GM18909 (cell line): Measurements from ENCODE around the gene GAN.
"Not testable (repeated sequence)": the region's sequence is repeated elsewhere in the genome, so short reads cannot be mapped to it uniquely, and the experiment has no call there.

Source experiments
- ATAC-seq: cut with Tn5 transposase; IDR thresholded peaks from one replicate; pipeline ENCODE4 v1.9.1; 2021; ENCODE audit warnings: mild to moderate bottlenecking; ENCODE audit not compliant: unreplicated experiment, poor library complexity

GAN gene

DNA sequence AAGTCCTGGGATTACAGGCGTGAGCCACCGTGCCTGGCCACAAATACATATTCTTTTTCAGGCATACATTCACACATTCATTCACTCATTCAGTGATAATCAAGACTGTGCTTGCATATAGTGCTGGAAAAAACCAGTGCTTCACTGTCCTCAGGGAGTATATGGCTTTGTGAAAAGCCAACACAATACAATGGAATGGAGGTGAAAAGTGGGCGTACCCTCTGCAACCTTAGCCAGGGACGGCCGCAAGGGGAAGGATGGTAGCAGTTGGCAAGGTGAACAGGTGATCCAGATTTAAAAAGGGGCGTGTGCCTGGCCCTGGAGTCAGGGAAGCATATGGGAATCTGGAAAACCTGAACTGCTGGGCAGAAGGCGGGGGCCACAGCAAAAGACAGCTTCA is 18.1 kb upstream of the GAN start:
- no peak for ATAC-seq

DNA sequence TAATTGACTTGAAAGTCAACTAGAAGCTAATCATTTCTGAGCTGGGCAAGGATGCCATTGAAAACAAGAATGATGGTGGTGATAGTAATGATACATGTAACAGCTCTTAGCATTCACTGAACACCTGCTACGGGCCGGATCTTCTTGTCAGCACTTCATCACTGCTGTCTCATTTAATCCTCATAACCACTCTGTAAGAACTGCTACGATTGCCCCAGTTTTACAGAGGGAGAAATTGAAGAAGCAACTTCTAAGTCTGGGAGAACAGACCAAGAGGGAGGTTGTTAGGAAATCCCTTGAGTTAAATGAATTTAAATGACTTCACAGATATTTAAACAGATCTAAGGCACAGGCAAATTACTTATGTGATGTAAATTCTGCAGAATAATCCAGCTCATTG is 7.0 kb upstream of the GAN start:
- no peak for ATAC-seq

DNA sequence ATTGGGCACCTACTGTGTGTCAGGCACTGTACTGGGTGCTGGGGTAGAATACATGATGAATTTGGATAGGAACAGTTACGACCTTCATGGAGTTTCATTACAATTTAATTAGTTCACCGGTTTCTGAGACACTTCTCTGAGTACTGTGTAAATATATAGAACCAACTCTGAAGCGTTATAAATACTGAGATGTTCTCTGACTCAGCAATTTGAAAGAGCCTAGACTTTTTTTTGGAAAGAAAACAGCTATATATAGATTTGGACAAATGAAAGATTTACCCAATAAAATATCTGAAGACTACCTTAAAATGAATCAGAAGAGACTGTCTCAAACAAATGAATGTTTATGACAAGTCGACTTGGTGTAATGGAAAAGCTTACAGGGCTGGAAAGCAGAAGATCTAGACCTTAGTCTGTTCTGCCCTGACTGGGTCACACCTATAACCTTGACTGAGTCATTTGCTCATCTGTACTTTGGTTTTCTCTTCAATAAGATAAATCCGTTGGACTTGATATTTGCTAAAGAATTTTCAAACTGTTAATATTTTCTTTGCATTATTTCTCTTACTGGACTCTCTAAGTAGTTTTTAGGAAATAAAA is 4.6 kb upstream of the GAN start:
- no peak for ATAC-seq

DNA sequence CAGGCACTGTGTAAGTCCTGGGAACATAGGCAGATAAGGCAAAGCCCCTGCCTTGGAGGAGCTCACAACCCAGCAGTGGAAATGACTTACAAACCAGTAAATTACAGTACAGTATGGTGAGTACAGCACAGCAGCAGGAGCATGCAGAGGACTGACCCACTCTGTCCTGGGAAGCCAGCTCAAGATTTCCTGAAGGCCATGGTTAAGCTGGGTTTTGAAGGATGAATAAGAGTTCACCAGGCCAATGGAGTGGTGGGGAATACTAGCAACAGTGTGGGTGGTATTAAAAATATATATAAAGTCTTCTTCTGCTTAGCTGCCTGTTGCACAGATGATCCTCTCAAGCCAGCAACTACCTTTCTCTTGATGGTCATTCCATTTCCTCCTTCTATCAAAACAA is 3.0 kb upstream of the GAN start:
- ATAC-seq, result no peak

DNA sequence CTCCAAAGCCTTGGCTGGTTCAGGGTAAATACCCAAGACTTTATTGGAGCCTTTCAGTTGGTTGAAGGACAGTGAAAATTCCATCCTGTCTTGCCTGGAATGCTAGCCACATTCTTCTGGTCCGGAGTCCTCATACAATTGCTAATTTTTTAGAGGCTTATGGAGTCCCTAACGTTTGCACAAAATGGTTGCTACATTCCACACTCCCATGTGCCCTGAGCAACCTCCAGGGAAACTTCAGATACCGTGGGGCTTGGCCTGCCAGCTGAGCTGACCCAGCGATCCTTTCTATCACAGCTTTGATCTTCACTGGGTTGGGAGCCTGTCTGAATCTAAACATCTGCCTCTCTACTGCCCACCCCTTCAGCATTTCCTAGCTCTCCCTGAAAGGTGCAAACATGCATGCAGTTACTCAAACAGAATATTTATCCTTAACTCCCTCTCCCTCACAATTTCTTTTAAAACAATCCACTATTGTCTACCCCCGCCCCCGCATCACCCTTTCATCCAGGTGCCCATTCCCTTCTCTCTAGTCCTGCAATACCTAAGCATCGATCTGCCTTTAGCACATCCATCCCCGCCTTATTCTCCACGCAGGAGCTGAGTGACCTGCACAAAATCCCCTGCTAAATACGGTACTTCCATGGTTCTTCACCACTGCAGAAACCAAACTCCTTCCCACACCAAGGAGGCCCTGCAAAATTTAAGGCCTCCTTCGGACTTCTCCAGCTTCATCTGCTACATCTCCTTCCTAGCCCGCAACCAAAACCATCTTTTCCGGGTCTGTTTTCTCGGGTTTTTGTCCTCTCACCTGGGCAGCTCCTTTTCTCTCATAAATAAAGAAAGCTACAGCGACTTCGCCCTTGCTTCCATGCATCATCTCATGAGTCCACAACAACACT is 810 bp upstream of the GAN start:
- no peak for ATAC-seq

DNA sequence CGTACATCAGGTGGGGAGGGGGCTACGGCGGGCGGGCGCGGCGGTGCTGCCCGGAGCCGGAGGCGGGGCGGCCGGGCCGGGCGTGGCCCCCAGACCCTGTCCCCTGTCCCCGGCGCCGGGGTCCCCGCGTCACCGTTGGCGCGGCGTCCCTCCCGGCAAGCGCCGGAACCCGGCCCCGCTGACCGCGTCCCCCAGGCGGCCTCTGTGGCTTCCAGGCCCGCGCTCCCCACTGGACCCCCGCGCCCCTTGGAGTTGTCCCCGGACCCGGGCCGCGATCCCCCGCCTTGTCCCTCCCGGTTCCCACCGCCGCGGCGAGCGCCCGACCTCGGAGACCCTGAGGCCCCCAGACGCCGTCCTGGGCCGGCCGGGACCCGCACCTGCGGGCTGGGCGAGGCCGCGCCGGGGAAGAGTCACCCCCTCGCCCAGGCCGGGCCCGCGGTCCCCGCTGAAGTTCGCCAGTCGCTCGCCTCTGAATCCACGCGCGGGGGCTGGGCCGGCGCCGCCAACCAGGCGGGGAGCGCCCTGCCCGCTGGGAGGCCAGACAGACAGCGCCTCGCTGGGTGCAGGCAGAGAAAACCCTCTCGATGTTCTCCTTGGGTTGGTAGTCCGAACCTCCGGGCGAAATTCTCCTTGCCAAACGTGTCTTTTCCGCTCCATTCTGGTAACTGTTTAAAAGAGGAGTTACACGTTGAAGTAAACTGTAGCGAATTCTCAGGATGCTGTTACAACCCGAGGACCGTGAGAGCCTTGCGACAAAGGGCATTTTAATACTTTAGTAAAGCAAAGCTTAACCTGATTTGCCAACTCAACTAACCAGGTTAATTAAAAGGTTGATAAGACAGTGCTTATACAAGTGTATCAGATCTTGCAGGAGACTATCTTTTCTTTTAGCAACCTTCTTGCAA is 761 bp downstream of the GAN start:
- ATAC-seq, result peak; percentile 35

DNA sequence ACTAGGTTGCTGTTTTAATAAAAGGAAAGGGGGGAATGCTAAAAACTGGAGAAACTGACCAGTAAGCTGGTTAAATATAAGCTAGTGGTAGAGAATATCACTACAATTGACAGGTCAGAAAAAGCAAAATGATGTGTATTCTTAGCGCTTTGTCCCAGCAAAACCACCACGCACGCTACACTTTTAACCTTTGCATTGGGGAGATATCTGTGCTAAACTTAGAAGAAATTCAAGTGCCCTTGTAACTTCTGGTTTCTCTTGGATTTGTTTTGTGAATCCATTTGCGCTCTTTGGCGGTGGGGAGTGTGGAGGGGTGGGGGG is 1.4 kb downstream of the GAN start:
- no peak for ATAC-seq

DNA sequence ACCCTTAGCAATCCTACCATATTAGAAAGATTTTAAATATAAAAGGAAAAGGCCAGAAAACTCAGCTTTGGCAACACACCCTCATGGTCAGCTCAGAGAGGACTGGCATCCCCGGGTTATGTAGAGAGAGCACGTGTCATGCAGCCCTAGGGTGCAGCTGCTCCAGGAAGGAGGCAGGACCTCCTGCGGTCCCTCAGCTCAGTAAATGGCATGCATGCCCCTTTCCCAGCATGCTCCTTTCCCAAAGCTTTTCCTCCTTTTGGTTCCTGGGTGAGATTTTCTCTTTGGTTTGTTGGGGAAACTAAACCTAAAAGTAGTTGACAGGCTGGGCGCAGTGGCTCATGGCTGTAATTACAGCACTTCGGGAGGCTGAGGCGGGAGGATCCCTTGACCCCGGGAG is 3.9 kb downstream of the GAN start:
- ATAC-seq, result no peak

DNA sequence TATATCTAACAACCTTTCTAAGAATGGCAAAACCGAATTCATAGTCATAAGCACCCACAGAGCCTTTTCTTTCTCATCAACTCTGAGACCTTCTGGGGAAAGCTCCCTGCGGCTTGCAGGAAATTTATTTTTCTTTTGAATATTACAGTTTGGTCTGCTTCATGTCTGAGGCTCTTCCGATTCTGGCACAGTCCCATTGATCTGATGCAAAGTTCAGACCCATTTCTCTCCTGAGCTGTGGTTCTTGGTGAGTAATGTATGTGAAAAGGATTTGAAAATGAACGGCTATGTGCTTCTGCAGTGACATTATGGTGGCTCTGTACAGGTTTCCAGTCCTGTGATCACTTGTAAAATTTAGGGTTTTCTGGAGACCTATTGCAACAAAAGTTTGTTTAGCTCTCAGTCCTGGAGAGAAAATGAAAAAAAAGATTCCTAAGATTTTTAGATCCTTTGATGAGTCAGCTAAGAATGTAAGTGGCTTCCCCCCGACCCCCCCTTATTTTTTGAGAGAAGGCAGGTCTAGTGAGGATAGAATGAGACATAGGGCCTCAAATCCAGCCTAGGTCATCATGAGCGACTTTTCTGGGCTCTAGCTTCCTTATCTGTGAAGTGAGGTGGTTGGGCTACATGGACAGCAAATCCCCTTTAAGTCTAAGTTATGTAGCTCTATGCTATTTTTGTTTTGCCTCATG is 4.6 kb downstream of the GAN start:
- no peak for ATAC-seq

DNA sequence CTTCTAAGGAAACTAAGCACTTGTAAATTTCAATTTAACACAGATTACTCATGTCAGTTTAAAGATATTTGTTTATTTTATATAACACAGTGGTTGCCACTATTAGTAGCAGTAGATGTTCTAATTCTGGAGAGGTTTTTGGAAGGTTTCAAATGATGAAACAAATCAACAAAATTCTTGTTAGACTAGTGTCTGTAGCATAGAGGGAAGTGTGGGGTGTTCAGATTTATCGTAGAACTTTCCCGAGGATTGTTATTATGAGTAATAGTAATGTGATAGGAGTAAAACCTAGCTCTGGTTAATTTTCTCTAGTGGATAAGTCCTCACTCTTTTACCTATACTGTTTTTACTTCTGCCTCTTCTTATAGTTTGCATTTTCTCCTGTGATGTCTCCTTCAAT is 6.3 kb downstream of the GAN start:
- no peak for ATAC-seq

DNA sequence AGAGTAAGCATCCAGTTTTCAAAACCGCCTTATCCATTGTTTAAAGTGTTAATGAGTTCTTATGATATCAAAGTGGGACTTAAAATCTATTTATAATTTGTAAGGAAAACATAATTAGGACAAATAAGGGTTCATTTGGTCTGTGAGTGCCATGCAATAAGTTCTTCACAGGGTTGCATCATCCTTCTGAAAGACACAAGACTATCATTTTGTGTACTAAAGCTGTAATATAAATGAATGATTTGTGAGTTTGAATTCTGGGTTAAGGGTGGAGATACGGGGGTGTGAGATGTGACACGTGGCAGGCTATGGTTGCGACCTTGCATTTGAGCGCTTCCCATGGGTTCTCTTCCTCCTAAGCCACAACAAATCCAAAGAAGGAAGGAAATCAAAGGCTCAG is 6.8 kb downstream of the GAN start:
- ATAC-seq, result no peak

DNA sequence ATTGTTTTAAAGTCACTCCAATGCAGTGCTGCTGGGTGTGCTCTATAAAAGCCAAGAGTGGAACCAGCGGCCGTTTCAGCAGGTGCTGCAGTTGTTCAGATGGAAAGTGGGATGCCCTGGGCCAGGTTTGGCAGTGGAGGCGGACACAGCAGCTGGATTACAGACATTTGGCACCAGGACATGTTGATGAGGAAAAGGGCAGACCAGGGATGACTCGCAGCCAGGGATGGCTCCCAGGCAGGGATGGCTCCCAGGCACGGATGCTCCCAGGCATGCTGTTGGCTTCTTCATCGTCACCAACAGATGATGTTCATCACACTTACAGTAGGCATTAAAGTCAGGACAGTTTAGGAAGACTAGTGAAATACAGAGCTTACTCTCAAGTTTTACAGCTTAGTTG is 10.0 kb downstream of the GAN start:
- ATAC-seq, result no peak

DNA sequence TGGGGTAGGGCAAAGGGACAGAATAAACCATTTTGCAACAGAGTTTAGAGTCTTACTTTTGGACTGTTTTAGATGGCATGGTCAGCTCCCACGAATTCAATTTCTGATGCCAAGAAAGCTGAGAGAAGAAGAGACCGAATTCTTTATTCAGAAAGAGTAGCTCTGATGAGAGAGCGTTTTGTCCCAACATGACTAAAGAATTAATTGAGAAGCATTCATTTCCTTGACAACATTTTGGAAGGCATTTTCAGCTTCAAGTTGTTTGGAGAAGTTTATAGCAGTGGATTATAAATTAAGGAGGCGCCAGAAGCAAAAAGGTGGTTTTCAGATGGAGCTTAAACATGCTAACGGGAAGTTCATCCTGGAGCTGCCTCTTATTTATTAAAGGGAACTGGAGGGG is 12.2 kb downstream of the GAN start:
- no peak for ATAC-seq

DNA sequence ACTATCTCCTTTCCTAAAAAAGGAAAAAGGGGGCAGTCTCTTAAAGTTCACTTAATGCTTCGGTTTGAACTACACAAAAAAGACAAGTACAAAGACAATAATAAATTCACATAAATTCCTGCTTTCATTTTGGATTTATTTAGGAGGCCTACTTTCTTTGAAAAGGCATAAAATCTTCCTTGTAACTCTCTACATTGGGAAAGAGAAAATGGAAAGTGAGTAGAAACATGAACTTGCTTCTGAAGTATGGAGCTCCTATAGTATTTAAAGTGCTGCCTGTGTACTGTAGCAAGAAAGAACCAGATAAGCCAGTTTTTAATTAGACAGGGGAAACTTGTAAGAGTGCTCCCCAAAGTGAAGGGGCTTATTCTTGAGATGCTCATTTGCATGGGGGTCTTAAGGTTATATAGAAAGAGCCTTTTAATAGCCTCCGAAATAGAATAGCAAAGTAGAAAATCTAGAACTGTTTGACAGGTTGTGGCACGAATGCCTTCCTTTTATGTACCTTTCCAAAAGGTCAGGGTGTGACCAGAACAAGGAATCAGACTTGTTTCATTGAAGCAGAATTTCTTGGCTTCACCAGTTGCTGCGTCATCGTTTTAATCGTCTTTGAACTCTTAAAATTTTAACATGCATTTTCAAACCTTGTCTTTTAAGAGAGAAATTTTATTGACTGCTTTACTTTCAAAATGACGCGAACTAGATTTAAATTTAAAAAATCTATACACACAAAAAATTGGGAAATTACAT is 12.9 kb downstream of the GAN start:
- no peak for ATAC-seq

DNA sequence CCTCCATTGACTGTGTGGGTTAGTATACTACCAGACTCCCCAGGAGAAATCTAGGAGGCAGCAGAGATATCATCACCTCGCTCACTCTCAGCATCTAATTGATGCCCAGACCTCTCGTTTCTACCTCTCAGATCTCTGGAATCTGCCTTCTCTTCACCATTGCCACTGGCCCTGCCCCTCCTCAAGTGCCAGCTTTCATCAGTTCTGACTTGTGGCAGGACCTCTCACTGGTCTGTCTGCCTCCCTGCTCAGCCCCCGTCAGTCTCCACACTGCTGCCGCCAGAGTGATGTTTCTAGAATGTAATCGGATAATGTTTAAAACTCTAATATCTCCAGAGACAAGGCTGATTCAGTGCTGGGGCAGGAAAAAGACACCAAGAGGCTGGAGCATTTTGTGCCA is 15.2 kb downstream of the GAN start:
- ATAC-seq, result no peak

DNA sequence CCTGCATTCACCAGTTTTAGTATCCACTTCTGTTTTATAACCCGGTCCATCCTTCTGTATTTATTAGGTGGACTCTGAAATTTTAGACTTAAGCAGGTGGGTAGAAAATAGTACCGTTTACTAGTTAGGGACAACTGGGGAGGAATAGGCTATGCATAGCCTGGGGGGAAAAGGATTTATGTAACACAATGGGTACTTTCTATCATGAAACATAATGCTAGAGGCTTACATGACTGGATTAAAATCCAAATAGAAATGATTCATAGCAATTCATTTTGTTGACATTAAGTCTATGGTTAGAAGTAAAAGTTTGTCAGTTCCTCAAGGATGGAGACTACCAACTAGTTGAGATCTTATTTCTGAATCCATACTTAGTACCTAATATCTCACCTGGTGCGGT is 18.6 kb downstream of the GAN start:
- ATAC-seq, result no peak

DNA sequence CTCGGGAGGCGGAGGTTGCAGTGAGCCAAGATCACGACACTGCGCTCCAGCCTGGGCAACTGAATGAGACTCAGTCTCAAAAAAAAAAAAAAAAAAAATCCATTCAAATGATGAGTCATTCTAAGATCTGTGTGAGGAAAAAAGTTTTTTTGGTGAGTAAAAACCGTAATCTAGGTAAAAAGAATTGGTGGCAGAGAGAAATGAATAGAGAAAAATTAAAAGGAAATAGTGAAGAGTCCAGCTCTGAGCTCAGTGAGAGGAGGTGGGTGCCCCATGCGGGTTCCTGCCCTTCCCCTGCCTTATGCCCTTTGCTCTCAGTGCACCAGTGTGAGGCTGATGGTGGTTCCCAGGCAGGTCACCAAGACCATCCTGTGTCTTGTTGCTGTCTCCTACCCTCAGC is 20.9 kb downstream of the GAN start:
- ATAC-seq, result no peak

DNA sequence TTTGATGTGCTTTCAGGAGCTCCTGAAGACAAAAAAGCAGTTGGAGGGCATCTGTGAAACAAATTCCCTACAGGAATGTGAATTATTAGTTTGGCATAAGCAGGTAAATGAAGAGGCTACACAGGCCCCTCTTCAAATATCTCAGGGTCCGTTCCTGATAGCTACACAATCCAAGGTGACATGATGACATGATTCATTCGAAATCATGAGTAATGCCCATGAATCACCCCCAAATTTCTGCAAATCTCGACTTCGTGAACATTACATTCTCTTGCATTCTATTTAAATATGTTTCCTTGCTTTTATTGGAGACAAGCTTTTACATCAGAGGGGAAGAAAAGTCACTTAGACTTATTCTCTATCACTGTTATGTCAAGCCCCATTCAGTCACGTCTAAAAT is 22.3 kb downstream of the GAN start:
- no peak for ATAC-seq

DNA sequence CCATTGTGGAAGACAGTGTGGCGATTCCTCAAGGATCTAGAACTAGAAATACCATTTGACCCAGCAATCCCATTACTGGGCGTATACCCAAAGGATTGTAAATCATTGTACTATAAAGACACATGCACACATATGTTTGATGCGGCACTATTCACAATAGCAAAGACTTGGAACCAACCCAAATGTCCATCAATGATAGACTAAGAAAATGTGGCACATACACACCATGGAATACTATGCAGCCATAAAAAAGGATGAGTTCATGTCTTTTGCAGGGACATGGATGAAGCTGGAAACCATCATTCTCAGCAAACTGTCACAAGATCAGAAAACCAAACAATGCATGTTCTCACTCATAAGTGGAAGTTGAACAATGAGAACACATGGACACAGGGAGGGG is 30.4 kb downstream of the GAN start:
- ATAC-seq, result not testable (repeated sequence)

DNA sequence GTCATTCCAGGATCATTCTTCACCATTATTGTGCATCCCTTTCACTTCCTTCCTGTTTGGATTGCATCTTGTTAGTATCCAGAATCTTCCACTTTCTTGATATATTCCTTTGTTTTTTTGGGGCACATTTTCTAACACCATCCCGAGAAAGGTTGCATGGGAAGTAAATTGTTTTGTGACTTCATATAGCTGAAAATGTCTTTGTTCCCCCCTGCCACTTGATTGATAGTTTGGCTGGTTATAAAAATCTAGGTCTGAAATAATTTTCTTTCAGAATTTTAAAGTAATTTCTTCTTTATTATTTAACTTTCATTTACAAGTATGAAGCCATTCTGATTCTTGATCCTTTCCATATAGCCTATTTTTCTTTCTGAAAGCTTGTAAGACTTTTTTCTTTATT is 32.7 kb downstream of the GAN start:
- ATAC-seq, result no peak
